Fibroblast of lung (primary cell): ENCODE results near the gene IFTAP. TPM values are rescaled to one million over a fixed set of nuclear protein-coding genes. Genes with fewer than 3 reads are reported as not detected.
"Not testable (repeated sequence)": the region's sequence is repeated elsewhere in the genome, so short reads cannot be mapped to it uniquely, and the experiment has no call there.

Experiments
- DNase-seq, 2 donors: peaks; one replicate each; pipeline versions ENCODE4 v3.0.0 to v3.0.0-alpha.2; 2010; ENCODE audit warnings: low read depth in 2 of 2
- H2AFZ ChIP-seq: 2 replicates; pipeline ENCODE4 v1.5.1; 2012; ENCODE audit warnings: low read length, control low read depth, inconsistent platforms
- H3K27ac ChIP-seq: 2 replicates; pipeline ENCODE4 v1.5.1; 2011; ENCODE audit warnings: low read length, control low read depth; ENCODE audit not compliant: insufficient read depth
- H3K27me3 ChIP-seq: 2 replicates; pipeline ENCODE4 v1.5.1; 2011; ENCODE audit warnings: mild to moderate bottlenecking, low read length; ENCODE audit not compliant: control insufficient read depth, insufficient read depth
- H3K36me3 ChIP-seq: 2 replicates; pipeline ENCODE4 v1.5.1; 2011; ENCODE audit warnings: low read length; ENCODE audit not compliant: control insufficient read depth, insufficient read depth
- H3K4me1 ChIP-seq: 2 replicates; pipeline ENCODE4 v1.5.1; 2011; ENCODE audit warnings: low read length; ENCODE audit not compliant: control insufficient read depth, insufficient read depth; ENCODE audit errors: extremely low read depth
- H3K4me2 ChIP-seq: 2 replicates; pipeline ENCODE4 v1.5.1; 2011; ENCODE audit warnings: low read length, control low read depth; ENCODE audit not compliant: insufficient read depth; ENCODE audit errors: extremely low read depth
- H3K4me3 ChIP-seq, 4 experiments: fragments of 200-600 bp in 1 of 4; sonication (generic) in 1 of 4; replicated peaks in 1 of 4; 2 replicates each; pipeline ENCODE4 v1.5.1; 2011 to 2016; ENCODE audit warnings: low read length in 4 of 4, low read depth in 3 of 4, mild to moderate bottlenecking in 3 of 4, control low read depth in 2 of 4, inconsistent platforms in 1 of 4, mixed read lengths in 1 of 4; ENCODE audit not compliant: insufficient read depth in 1 of 4; ENCODE audit errors: control extremely low read depth in 1 of 4
- H3K79me2 ChIP-seq: 2 replicates; pipeline ENCODE4 v1.5.1; 2012; ENCODE audit warnings: mild to moderate bottlenecking, low read length, inconsistent platforms; ENCODE audit not compliant: control insufficient read depth, insufficient read depth
- H3K9ac ChIP-seq: 2 replicates; pipeline ENCODE4 v1.5.1; 2011; ENCODE audit warnings: mild to moderate bottlenecking, low read length, control low read depth; ENCODE audit not compliant: insufficient read depth
- H3K9me3 ChIP-seq: 2 replicates; pipeline ENCODE4 v1.5.1; 2012; ENCODE audit warnings: low read depth, low read length; ENCODE audit not compliant: control insufficient read depth, insufficient read depth
- H4K20me1 ChIP-seq: 2 replicates; pipeline ENCODE4 v1.5.1; 2011; ENCODE audit warnings: low read length; ENCODE audit not compliant: control insufficient read depth, insufficient read depth; ENCODE audit errors: extremely low read depth
- CTCF ChIP-seq, 2 donors: IDR thresholded peaks in 1 of 2; conservative IDR thresholded peaks in 1 of 2; 1 replicate in 1 of 2; 2 replicates in 1 of 2; pipeline ENCODE4 v1.5.1; 2011 to 2012; ENCODE audit warnings: low read length in 2 of 2, control low read depth in 1 of 2, inconsistent platforms in 1 of 2, low read depth in 1 of 2, mild to moderate bottlenecking in 1 of 2
- EZH2 ChIP-seq: IDR thresholded peaks from 2 replicates; pipeline ENCODE4 v1.5.1; 2012; ENCODE audit warnings: low read length, control low read depth, mild to moderate bottlenecking; ENCODE audit errors: missing control alignments
- polyA minus RNA-seq: library from RNA; depleted of rRNA, polyadenylated mRNA; stranded (reverse); fragments of >200 nt; gene quantifications from 2 replicates; pipeline ENCODE4 v1.2.3, GENCODE V29; 2011; ENCODE audit warnings: low replicate concordance
- polyA plus RNA-seq, 2 donors: library from polyadenylated mRNA; depleted of rRNA in 1 of 2; stranded (reverse) in 1 of 2; unstranded in 1 of 2; fragments of >200 nt; gene quantifications; 2 replicates each; pipeline ENCODE4 v1.2.1, GENCODE V29; 2011 to 2012; ENCODE audit warnings: missing spikeins in 1 of 2
- total RNA-seq: library from RNA; depleted of rRNA; stranded (reverse); fragments of >200 nt; gene quantifications from 2 replicates; pipeline ENCODE4 v1.2.1, GENCODE V29; 2014

Gene IFTAP
- total RNA-seq (41.1 and 47.0 TPM in 2 replicates), polyA plus RNA-seq (34.6 and 42.7 TPM in 2 replicates), polyA minus RNA-seq (12.6 TPM in 1 of 2 replicates, not detected in the other)
- 24.8 and 33.9 TPM in 2 replicates for polyA plus RNA-seq (2012)

GRCh38 chr11:36594316-36594989, at the start of gene IFTAP:
TSS of gene IFTAP (plus strand) at chr11:36594502. CDS start at chr11:36610104, 15,602 bp downstream.
- peak; percentile 91 to 94 for DNase-seq
- TF ChIP-seq EZH2 (no peak), CTCF (conservative IDR thresholded peaks at IDR 0.05 in 1 of 2, IDR thresholded peaks at IDR 0.05 in 1 of 2; ENCODE audit: low read depth in 1 of 2, low read length in 2 of 2) (no peak)
- no peaks in the 10 kb centered on the region for H3K27me3 ChIP-seq
- H3K4me1 ChIP-seq = no peaks in the 10 kb centered on the region
- H3K4me3 ChIP-seq = peak within 1 kb of the TSS; percentile 72 to 96 (median 86)
- H3K79me2 ChIP-seq = no peaks in the 10 kb centered on the region
- no peaks in the 10 kb centered on the region for H3K36me3 ChIP-seq
- H3K4me2 ChIP-seq = peak within 1 kb of the TSS; percentile 71
- H2AFZ ChIP-seq = peak within 1 kb of the TSS; percentile 97
- peak within 1 kb of the TSS; percentile 54 for H3K9ac ChIP-seq
- H3K9me3 ChIP-seq = no peaks in the 10 kb centered on the region
- H4K20me1 ChIP-seq = no peaks in the 10 kb centered on the region
- peak within 1 kb of the TSS; percentile 23 for H3K27ac ChIP-seq

- Histone ChIP-seq H3K79me2 (no peaks in the 10 kb centered on the region), H3K36me3 (no peaks in the 10 kb centered on the region), H4K20me1 (no peaks in the 10 kb centered on the region), H2AFZ (no peak overlapping the region), H3K4me2 (no peak overlapping the region), H3K27ac (no peak overlapping the region), H3K27me3 (no peaks in the 10 kb centered on the region), H3K4me3 (no peak overlapping the region), H3K4me1 (no peaks in the 10 kb centered on the region), H3K9me3 (no peaks in the 10 kb centered on the region), H3K9ac (no peak overlapping the region)
- no peak for DNase-seq
- TF ChIP-seq CTCF (conservative IDR thresholded peaks at IDR 0.05 in 1 of 2, IDR thresholded peaks at IDR 0.05 in 1 of 2; ENCODE audit: low read depth in 1 of 2, low read length in 2 of 2) = no peak
- TF ChIP-seq EZH2 = no peak
Measured at GRCh38 chr11:36550385-36551115, 43.8 kb upstream of the IFTAP start.

- not testable (repeated sequence) for H2AFZ ChIP-seq, H3K9ac ChIP-seq, H3K4me1 ChIP-seq, H3K27me3 ChIP-seq, H3K36me3 ChIP-seq, DNase-seq, H3K79me2 ChIP-seq, H3K27ac ChIP-seq, H3K9me3 ChIP-seq, H3K4me2 ChIP-seq, H4K20me1 ChIP-seq, H3K4me3 ChIP-seq
Measured at GRCh38 chr11:36557390-36557789, 36.9 kb upstream of the IFTAP start.
